Ectodermal cell (in vitro differentiated cells): ENCODE measurements around the gene INTS11.
"Not testable (repeated sequence)": the region's sequence is repeated elsewhere in the genome, so short reads cannot be mapped to it uniquely, and the experiment has no call there.

Experiments used
- H3K27ac ChIP-seq: 2 replicates; pipeline ENCODE4 v1.7.0; 2013; ENCODE audit warnings: mild to moderate bottlenecking, low read depth, low read length; ENCODE audit not compliant: insufficient read depth, poor library complexity, severe bottlenecking
- H3K27me3 ChIP-seq: 2 replicates; pipeline ENCODE4 v1.7.0; 2013; ENCODE audit warnings: mild to moderate bottlenecking, low read length; ENCODE audit not compliant: insufficient read depth, control insufficient read depth, poor library complexity, severe bottlenecking
- H3K36me3 ChIP-seq: one replicate; pipeline ENCODE4 v1.7.0; 2013; ENCODE audit warnings: low read length; ENCODE audit not compliant: control insufficient read depth, insufficient read depth
- H3K4me1 ChIP-seq: one replicate; pipeline ENCODE4 v1.7.0; 2013; ENCODE audit warnings: low read length; ENCODE audit not compliant: control insufficient read depth, insufficient read depth
- H3K4me3 ChIP-seq: 2 replicates; pipeline ENCODE4 v1.7.0; 2013; ENCODE audit warnings: low read depth, low read length, control low read depth; ENCODE audit not compliant: insufficient read depth
- H3K9me3 ChIP-seq: 2 replicates; pipeline ENCODE4 v1.7.0; 2013; ENCODE audit warnings: mild to moderate bottlenecking, low read length, moderate library complexity; ENCODE audit not compliant: control insufficient read depth
- WGBS, 2 experiments: methylation state at CpG; one replicate each; pipeline ENCODE4 v1.1.7; 2013; ENCODE audit warnings: missing lambda C conversion rate in 2 of 2; 5-methylcytosine and 5-hydroxymethylcytosine counted together

The INTS11 gene

GRCh38 chr1:1318777-1319645 is 5.4 kb downstream of the INTS11 start:
- Histone ChIP-seq H3K9me3 (no peaks in the 10 kb centered on the region), H3K4me3 (no peak overlapping the region), H3K4me1 (peaks cover 6% of the 10 kb centered on the region), H3K27me3 (no peaks in the 10 kb centered on the region), H3K36me3 (peaks cover 17% of the 10 kb centered on the region), H3K27ac (no peak overlapping the region)
- WGBS, 2 experiments = 93% methylated on average over 36 of the region's 36 CpGs

GRCh38 chr1:1318131-1318652 is 6.3 kb downstream of the INTS11 start:
- Histone ChIP-seq H3K27ac (no peak overlapping the region), H3K4me3 (no peak overlapping the region), H3K36me3 (peaks cover 20% of the 10 kb centered on the region), H3K27me3 (no peaks in the 10 kb centered on the region), H3K4me1 (peaks cover 6% of the 10 kb centered on the region), H3K9me3 (no peaks in the 10 kb centered on the region)
- 94 to 95% methylated on average over 9 of the region's 9 CpGs for WGBS, 2 experiments

GRCh38 chr1:1317420-1317819 is 7.0 kb downstream of the INTS11 start:
- 95% methylated on average over 6 of the region's 6 CpGs for WGBS, 2 experiments
- Histone ChIP-seq H3K36me3 (peaks cover 25% of the 10 kb centered on the region), H3K4me3 (no peak overlapping the region), H3K27ac (no peak overlapping the region), H3K9me3 (no peaks in the 10 kb centered on the region), H3K27me3 (no peaks in the 10 kb centered on the region), H3K4me1 (peaks cover 6% of the 10 kb centered on the region)

GRCh38 chr1:1316199-1316598 is 8.3 kb downstream of the INTS11 start:
- WGBS, 2 experiments = 87 to 91% methylated on average over 8 of the region's 8 CpGs
- H3K9me3 ChIP-seq, H3K4me1 ChIP-seq, H3K4me3 ChIP-seq, H3K27ac ChIP-seq, H3K27me3 ChIP-seq: not testable (repeated sequence)
- peaks cover 30% of the 10 kb centered on the region for H3K36me3 ChIP-seq

GRCh38 chr1:1315435-1315954 is 9.0 kb downstream of the INTS11 start:
- Histone ChIP-seq H3K4me3 (no peak overlapping the region), H3K9me3 (no peaks in the 10 kb centered on the region), H3K4me1 (peaks cover 6% of the 10 kb centered on the region), H3K36me3 (peaks cover 23% of the 10 kb centered on the region), H3K27ac (peak overlapping the region; percentile 8), H3K27me3 (no peaks in the 10 kb centered on the region)
- 24 to 25% methylated on average over 10 to 14 of the region's 26 CpGs for WGBS, 2 experiments

GRCh38 chr1:1314678-1315335 is 9.7 kb downstream of the INTS11 start:
- H3K36me3 ChIP-seq = peaks cover 22% of the 10 kb centered on the region
- H3K9me3 ChIP-seq = no peaks in the 10 kb centered on the region
- peak overlapping the region; percentile 8 for H3K27ac ChIP-seq
- H3K27me3 ChIP-seq = peaks cover under 1% of the 10 kb centered on the region
- no peak overlapping the region for H3K4me3 ChIP-seq
- peaks cover 12% of the 10 kb centered on the region for H3K4me1 ChIP-seq
- 94 to 95% methylated on average over 23 of the region's 23 CpGs for WGBS, 2 experiments

- H3K27ac ChIP-seq = no peak overlapping the region
- 95 to 96% methylated on average over 15 of the region's 15 CpGs for WGBS, 2 experiments
- peaks cover 6% of the 10 kb centered on the region for H3K27me3 ChIP-seq
- H3K4me3 ChIP-seq = no peak overlapping the region
- peaks cover 19% of the 10 kb centered on the region for H3K36me3 ChIP-seq
- H3K4me1 ChIP-seq = peaks cover 18% of the 10 kb centered on the region
- no peaks in the 10 kb centered on the region for H3K9me3 ChIP-seq
Observed at GRCh38 chr1:1314237-1314586, 10.2 kb downstream of the INTS11 start.

GRCh38 chr1:1313500-1314236 is 10.8 kb downstream of the INTS11 start:
- Histone ChIP-seq H3K36me3 (peaks cover 14% of the 10 kb centered on the region), H3K4me3 (no peak overlapping the region), H3K9me3 (no peaks in the 10 kb centered on the region), H3K27ac (no peak overlapping the region), H3K27me3 (peaks cover 12% of the 10 kb centered on the region), H3K4me1 (peaks cover 19% of the 10 kb centered on the region)
- WGBS, 2 experiments = 93% methylated on average over 37 of the region's 37 CpGs

- H3K27ac ChIP-seq = no peak overlapping the region
- H3K36me3 ChIP-seq = peaks cover 14% of the 10 kb centered on the region
- H3K4me1 ChIP-seq = peaks cover 19% of the 10 kb centered on the region
- peaks cover 13% of the 10 kb centered on the region for H3K27me3 ChIP-seq
- no peaks in the 10 kb centered on the region for H3K9me3 ChIP-seq
- WGBS, 2 experiments = 95 to 96% methylated on average over 49 of the region's 49 CpGs
- H3K4me3 ChIP-seq = no peak overlapping the region
Observed at GRCh38 chr1:1312450-1313314, 11.8 kb downstream of the INTS11 start.
